BE2C (cell line): ENCODE data around the gene BCAS2.

ENCODE experiments used
- DNase-seq: peaks from one replicate; pipeline ENCODE4 v3.0.0-alpha.2; 2020
- H3K27me3 ChIP-seq: fragments of 250-450 bp; sonication (Bioruptor Pico); 2 replicates; pipeline ENCODE4 v1.5.1; 2020; ENCODE audit warnings: mild to moderate bottlenecking
- H3K36me3 ChIP-seq: fragments of 250-450 bp; sonication (Bioruptor Pico); 2 replicates; pipeline ENCODE4 v1.5.1; 2020; ENCODE audit warnings: mild to moderate bottlenecking
- H3K4me1 ChIP-seq: fragments of 250-450 bp; sonication (Bioruptor Pico); 2 replicates; pipeline ENCODE4 v1.5.1; 2020
- H3K4me3 ChIP-seq: 2 replicates; pipeline ENCODE4 v1.5.1; 2011; ENCODE audit warnings: low read depth, low read length
- H3K9me3 ChIP-seq: fragments of 250-450 bp; sonication (Bioruptor Pico); 2 replicates; pipeline ENCODE4 v1.5.1; 2020
- CTCF ChIP-seq: IDR thresholded peaks from 2 replicates; pipeline ENCODE4 v1.5.1; 2012; ENCODE audit warnings: mild to moderate bottlenecking, low read depth, low read length

BCAS2 gene

GRCh38 chr1:114530224-114530623, 51.2 kb downstream of the BCAS2 start:
- no peak for TF ChIP-seq CTCF

GRCh38 chr1:114524944-114525343, 56.5 kb downstream of the BCAS2 start:
- no peak for TF ChIP-seq CTCF
- Histone ChIP-seq H3K4me3 (no peak overlapping the region), H3K36me3 (no peaks in the 10 kb centered on the region), H3K4me1 (no peaks in the 10 kb centered on the region), H3K27me3 (no peaks in the 10 kb centered on the region), H3K9me3 (no peaks in the 10 kb centered on the region)
- no peak for DNase-seq

More at GRCh38 chr1:114530224-114530623, 51.2 kb downstream of the BCAS2 start:
- H3K4me3 ChIP-seq, result no peak overlapping the region
- no peak for DNase-seq
- no peaks in the 10 kb centered on the region for H3K36me3 ChIP-seq
- H3K4me1 ChIP-seq, result no peaks in the 10 kb centered on the region
- H3K27me3 ChIP-seq, result no peaks in the 10 kb centered on the region
- no peaks in the 10 kb centered on the region for H3K9me3 ChIP-seq

GRCh38 chr1:114522264-114522575, 59.2 kb downstream of the BCAS2 start:
- TF ChIP-seq CTCF, result no peak
- Histone ChIP-seq H3K4me1 (no peaks in the 10 kb centered on the region), H3K27me3 (no peaks in the 10 kb centered on the region), H3K9me3 (no peaks in the 10 kb centered on the region), H3K36me3 (no peaks in the 10 kb centered on the region), H3K4me3 (no peak overlapping the region)
- DNase-seq, result no peak

- TF ChIP-seq CTCF, result no peak
- Histone ChIP-seq H3K4me1 (no peaks in the 10 kb centered on the region), H3K27me3 (no peaks in the 10 kb centered on the region)
Observed at GRCh38 chr1:114521396-114522263, 59.8 kb downstream of the BCAS2 start.

More at GRCh38 chr1:114521396-114522263, 59.8 kb downstream of the BCAS2 start:
- Histone ChIP-seq H3K9me3 (no peaks in the 10 kb centered on the region), H3K4me3 (no peak overlapping the region), H3K36me3 (no peaks in the 10 kb centered on the region)
- no peak for DNase-seq
